ENCODE data around the gene RNF125. TPM values are rescaled to one million over a fixed set of nuclear protein-coding genes. Genes with fewer than 3 reads are reported as not detected.

Gene RNF125
- total RNA-seq, 4 donors from 2014 or later = 7.3 to 24.3 (median 14.0) TPM

DNA sequence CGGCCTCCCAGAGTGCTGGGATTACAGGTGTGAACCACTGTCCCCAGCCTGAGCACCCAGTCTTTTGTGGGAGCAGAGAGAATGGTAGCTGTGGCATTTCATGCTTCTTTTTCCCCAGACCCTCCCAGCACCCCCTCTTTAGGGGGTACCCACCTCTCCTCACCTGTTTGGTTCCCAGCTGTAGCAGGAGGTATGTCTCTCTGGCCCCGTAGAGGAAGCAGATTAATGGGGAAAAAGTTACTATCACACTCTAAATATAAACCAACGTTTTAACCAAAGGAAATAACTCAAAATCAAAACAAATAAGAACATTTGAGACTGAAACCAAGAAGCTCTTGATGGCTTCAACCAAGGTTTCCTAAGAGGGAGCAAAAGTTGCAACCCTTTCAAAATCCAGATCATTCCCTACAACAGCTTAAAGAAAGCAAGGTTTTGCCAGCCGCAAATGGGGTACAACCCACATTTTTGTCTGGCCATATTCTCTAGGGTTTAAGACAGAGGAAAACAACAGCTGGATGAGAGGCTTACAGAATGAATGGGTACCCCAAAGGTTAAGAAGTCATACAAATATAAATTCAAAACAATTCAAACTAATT is 8.0 kb downstream of the RNF125 start:
- DNase-seq (ENCODE audit: low spot score) (no peak), ATAC-seq (ENCODE audit: low FRiP score) (no peak)
- TF ChIP-seq, protein P1, sequence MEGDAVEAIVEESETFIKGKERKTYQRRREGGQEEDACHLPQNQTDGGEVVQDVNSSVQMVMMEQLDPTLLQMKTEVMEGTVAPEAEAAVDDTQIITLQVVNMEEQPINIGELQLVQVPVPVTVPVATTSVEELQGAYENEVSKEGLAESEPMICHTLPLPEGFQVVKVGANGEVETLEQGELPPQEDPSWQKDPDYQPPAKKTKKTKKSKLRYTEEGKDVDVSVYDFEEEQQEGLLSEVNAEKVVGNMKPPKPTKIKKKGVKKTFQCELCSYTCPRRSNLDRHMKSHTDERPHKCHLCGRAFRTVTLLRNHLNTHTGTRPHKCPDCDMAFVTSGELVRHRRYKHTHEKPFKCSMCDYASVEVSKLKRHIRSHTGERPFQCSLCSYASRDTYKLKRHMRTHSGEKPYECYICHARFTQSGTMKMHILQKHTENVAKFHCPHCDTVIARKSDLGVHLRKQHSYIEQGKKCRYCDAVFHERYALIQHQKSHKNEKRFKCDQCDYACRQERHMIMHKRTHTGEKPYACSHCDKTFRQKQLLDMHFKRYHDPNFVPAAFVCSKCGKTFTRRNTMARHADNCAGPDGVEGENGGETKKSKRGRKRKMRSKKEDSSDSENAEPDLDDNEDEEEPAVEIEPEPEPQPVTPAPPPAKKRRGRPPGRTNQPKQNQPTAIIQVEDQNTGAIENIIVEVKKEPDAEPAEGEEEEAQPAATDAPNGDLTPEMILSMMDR (IDR thresholded peaks at IDR 0.05) = no peak

GRCh38 chr18:32029558-32029957 is 10.9 kb downstream of the RNF125 start:
- ATAC-seq (ENCODE audit: low FRiP score) = no peak
- no peak for DNase-seq (ENCODE audit: low spot score)
- TF ChIP-seq, protein P1 (IDR thresholded peaks at IDR 0.05) = no peak

DNA sequence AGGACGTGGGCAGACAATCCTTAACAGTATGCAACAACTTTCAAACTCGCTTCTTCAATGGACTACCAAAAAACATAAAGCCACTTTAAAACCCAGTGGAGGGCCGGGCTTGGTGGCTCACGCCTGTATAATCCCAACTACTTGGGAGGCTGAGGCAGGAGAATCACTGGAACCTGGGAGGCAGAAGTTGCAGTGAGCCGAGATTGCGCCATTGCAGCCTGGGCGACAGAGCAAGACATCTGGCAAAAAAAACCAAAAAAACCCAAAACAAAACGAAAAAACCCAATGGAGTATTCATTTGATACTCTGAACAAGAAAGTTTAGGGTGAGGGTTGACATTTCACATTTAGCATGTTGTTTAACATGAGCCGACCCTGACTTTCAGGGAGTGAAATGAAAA is 14.0 kb downstream of the RNF125 start:
- ATAC-seq (ENCODE audit: low FRiP score) = no peak

DNA sequence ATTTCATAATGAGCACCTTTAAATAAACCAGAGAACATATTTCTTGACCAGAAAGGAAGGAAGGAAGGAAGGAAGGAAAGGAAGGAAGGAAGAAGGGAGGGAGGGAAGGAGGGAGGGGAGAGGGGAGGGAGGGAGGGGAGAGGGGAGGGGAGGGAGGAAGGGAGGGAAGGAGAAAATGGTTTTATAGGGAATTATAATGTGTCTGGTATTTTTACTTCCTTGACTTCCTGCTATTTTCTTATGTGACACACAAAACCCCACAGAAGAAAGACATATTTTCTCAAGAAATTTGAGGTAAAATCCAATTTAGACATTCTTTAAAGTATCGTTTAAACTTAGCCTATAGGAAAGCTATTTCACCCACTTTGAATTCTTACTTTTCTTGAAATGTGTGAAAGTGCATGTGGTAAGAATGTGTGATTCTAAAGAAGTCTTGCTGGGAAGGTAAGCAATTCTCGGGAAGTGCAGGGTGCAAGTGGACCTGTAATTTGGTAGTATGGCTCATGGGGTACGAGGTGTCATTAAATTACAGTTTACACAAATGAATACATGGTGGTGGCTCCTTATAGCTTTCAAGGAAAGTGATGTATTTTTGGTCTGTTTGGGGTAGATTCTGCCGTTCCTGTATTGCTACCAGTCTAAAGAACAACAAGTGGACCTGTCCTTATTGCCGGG is 18.0 kb downstream of the RNF125 start:
- TF ChIP-seq, protein P1 (IDR thresholded peaks at IDR 0.05) = no peak
- no peak for DNase-seq (ENCODE audit: low spot score)
- ATAC-seq (ENCODE audit: low FRiP score) = no peak

More for the DNA sequence above, 14.0 kb downstream of the RNF125 start:
- TF ChIP-seq, protein P1 (IDR thresholded peaks at IDR 0.05) = no peak
- no peak for DNase-seq (ENCODE audit: low spot score)

DNA sequence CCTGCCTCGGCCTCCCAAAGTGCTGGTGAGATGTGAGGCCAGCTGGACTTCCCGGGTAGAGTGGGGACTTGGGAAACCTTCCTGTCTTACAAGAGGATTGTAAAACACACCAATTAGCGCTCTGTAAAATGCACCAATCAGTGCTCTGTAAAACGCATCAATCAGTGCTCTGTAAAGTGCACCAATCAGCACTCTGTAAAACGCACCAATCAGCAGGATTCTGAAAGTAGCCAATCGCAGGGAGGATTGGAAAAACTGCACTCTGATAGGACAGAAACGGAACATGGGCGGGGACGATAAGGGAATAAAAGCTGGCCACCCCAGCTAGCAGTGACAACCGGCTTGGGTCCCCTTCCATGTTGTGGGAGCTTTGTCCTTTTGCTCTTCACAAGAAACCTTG is 19.0 kb downstream of the RNF125 start:
- DNase-seq (ENCODE audit: low spot score) (no peak), ATAC-seq (ENCODE audit: low FRiP score) (no peak)
- TF ChIP-seq, protein P1 (IDR thresholded peaks at IDR 0.05) = no peak

- TF ChIP-seq, protein P1 (IDR thresholded peaks at IDR 0.05) = no peak
- no peak for DNase-seq (ENCODE audit: low spot score)
- no peak for ATAC-seq (ENCODE audit: low FRiP score)
These were observed 22.3 kb downstream of the RNF125 start for GRCh38 chr18:32040936-32041335.

GRCh38 chr18:32042337-32042736 is 23.7 kb downstream of the RNF125 start:
- no peak for ATAC-seq (ENCODE audit: low FRiP score)
- TF ChIP-seq, protein P1 (IDR thresholded peaks at IDR 0.05) = no peak
- no peak for DNase-seq (ENCODE audit: low spot score)
